Fibroblast of lung (primary cell): Measurements from ENCODE around the gene G3BP2.
A peak's percentile ranks its signal among the peaks of the same experiment; 100 is the strongest.

Source experiments
- EZH2 ChIP-seq: IDR thresholded peaks from 2 replicates; pipeline ENCODE4 v1.5.1; 2012; ENCODE audit warnings: low read length, control low read depth, mild to moderate bottlenecking; ENCODE audit errors: missing control alignments
- TF ChIP-seq, protein P1 (sequence below), 2 donors: IDR thresholded peaks in 1 of 2; conservative IDR thresholded peaks in 1 of 2; 1 replicate in 1 of 2; 2 replicates in 1 of 2; pipeline ENCODE4 v1.5.1; 2011 to 2012; ENCODE audit warnings: low read length in 2 of 2, control low read depth in 1 of 2, inconsistent platforms in 1 of 2, low read depth in 1 of 2, mild to moderate bottlenecking in 1 of 2

DNA sequence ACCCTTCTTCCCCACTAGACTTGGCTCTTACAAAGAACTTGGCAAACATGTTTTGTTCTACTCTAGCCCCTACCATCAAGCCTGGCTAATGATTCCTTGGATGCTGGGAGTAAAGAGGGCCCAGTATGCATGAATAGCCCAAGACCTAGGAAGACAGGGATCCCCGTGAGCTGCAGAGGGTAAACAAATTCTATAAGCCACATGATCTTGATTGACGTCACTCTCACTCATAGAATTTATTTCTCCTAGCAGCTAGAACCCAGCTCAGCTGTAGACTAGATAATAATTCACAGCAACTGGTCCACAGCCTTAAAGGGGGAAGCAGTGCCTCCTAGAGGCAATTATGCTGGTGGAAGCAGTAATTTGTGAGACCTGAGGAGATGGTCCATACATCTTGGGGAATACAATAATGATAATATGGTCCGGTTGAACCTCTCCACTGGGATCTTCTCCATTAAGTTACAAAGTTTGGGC lies 35.0 kb upstream of the G3BP2 start:
- TF ChIP-seq, protein P1, sequence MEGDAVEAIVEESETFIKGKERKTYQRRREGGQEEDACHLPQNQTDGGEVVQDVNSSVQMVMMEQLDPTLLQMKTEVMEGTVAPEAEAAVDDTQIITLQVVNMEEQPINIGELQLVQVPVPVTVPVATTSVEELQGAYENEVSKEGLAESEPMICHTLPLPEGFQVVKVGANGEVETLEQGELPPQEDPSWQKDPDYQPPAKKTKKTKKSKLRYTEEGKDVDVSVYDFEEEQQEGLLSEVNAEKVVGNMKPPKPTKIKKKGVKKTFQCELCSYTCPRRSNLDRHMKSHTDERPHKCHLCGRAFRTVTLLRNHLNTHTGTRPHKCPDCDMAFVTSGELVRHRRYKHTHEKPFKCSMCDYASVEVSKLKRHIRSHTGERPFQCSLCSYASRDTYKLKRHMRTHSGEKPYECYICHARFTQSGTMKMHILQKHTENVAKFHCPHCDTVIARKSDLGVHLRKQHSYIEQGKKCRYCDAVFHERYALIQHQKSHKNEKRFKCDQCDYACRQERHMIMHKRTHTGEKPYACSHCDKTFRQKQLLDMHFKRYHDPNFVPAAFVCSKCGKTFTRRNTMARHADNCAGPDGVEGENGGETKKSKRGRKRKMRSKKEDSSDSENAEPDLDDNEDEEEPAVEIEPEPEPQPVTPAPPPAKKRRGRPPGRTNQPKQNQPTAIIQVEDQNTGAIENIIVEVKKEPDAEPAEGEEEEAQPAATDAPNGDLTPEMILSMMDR (conservative IDR thresholded peaks at IDR 0.05 in 1 of 2, IDR thresholded peaks at IDR 0.05 in 1 of 2; ENCODE audit: low read depth in 1 of 2, low read length in 2 of 2): peak; percentile 34 to 40
- no peak for TF ChIP-seq EZH2
